ENCODE results near the gene EYS. TPM values are rescaled to one million over a fixed set of nuclear protein-coding genes. Genes with fewer than 3 reads are reported as not detected.

EYS gene
- total RNA-seq, 1 donor from 2014 or later: not detected

- TF ChIP-seq CTCF (IDR thresholded peaks at IDR 0.05): no peak
- Histone ChIP-seq H3K4me3 (no peak overlapping the region), H3K27me3 (ENCODE audit: low read depth) (no peaks in the 10 kb centered on the region), H3K9me3 (no peaks in the 10 kb centered on the region), H3K36me3 (no peaks in the 10 kb centered on the region), H3K4me1 (no peaks in the 10 kb centered on the region), H3K27ac (no peak overlapping the region)
- ATAC-seq: no peak
- intact Hi-C loops (cut with DNase I): no loop called here
- no peak for DNase-seq
These were observed 932.1 kb downstream of the EYS start for GRCh38 chr6:64774881-64775280.

DNA sequence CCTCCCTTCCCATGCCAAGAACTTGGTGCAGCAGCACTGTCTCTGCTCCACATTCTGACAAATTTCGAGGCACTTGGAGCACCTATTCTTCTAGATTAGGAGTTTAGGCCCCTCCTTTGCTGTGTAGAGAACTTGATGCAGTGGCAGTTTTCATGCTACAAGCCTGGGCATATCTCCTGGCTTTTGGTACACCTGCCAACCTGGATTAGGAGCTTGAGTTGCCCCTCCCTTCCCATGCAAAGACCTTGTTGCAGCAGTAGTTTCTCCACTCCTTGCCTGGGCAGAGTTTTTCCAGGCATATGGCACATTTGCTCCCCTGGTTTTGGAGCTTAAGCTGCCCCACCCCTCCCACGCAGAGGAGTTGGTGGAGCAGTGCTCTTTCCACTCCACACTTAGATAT lies 956.1 kb downstream of the EYS start:
- Histone ChIP-seq H3K27ac (no peak overlapping the region), H3K4me3 (no peak overlapping the region), H3K9me3 (no peaks in the 10 kb centered on the region), H3K36me3 (no peaks in the 10 kb centered on the region), H3K4me1 (no peaks in the 10 kb centered on the region), H3K27me3 (ENCODE audit: low read depth) (no peaks in the 10 kb centered on the region)
- intact Hi-C loops (cut with DNase I): no loop called here
- no peak for TF ChIP-seq CTCF (IDR thresholded peaks at IDR 0.05)
- DNase-seq (no peak), ATAC-seq (no peak)

GRCh38 chr6:64737418-64737817 lies 969.6 kb downstream of the EYS start:
- no peaks in the 10 kb centered on the region for H3K27me3 ChIP-seq (ENCODE audit: low read depth)

GRCh38 chr6:64736421-64736950 lies 970.5 kb downstream of the EYS start:
- no peaks in the 10 kb centered on the region for H3K27me3 ChIP-seq (ENCODE audit: low read depth)
- no peak overlapping the region for H3K27ac ChIP-seq
- no peak for ATAC-seq
- intact Hi-C loops (cut with DNase I): no loop called here
- H3K9me3 ChIP-seq: no peaks in the 10 kb centered on the region
- no peak for TF ChIP-seq CTCF (IDR thresholded peaks at IDR 0.05)
- H3K4me3 ChIP-seq: no peak overlapping the region
- no peaks in the 10 kb centered on the region for H3K4me1 ChIP-seq
- no peak for DNase-seq
- H3K36me3 ChIP-seq: no peaks in the 10 kb centered on the region

More at GRCh38 chr6:64737418-64737817, 969.6 kb downstream of the EYS start:
- DNase-seq: no peak
- no peaks in the 10 kb centered on the region for H3K9me3 ChIP-seq
- no peaks in the 10 kb centered on the region for H3K36me3 ChIP-seq
- H3K27ac ChIP-seq: no peak overlapping the region
- intact Hi-C loops (cut with DNase I): no loop called here
- no peaks in the 10 kb centered on the region for H3K4me1 ChIP-seq
- no peak for TF ChIP-seq CTCF (IDR thresholded peaks at IDR 0.05)
- ATAC-seq: no peak
- H3K4me3 ChIP-seq: no peak overlapping the region

- Histone ChIP-seq H3K27me3 (ENCODE audit: low read depth) (no peaks in the 10 kb centered on the region), H3K27ac (no peak overlapping the region), H3K4me3 (no peak overlapping the region), H3K4me1 (no peaks in the 10 kb centered on the region), H3K9me3 (no peaks in the 10 kb centered on the region), H3K36me3 (no peaks in the 10 kb centered on the region)
- intact Hi-C loops (cut with DNase I): no loop called here
- ATAC-seq (no peak), DNase-seq (no peak)
- no peak for TF ChIP-seq CTCF (IDR thresholded peaks at IDR 0.05)
These were observed 973.6 kb downstream of the EYS start for GRCh38 chr6:64733433-64733832.

DNA sequence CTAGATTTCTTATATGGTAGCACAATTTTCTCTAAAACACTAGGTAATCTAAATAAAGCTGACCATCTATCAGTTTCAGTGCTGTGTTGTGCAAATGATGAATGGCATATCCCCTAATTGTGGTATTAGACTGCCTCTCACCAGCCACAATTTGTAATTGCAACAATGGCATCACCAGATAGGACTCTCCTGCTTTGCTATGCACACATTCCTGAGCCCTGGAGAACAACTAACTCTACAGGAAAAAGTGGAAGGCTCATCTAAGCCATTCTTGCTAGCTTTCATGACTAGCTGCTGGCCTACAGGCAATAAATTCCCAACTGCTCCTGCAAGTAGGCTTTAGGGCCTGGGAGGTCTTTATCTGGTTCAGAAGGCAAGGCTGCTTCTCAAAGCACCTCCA lies 974.1 kb downstream of the EYS start:
- no peak overlapping the region for H3K27ac ChIP-seq
- H3K9me3 ChIP-seq: no peaks in the 10 kb centered on the region
- intact Hi-C loops (cut with DNase I): no loop called here
- ATAC-seq (no peak), DNase-seq (no peak)
- no peak for TF ChIP-seq CTCF (IDR thresholded peaks at IDR 0.05)
- H3K27me3 ChIP-seq (ENCODE audit: low read depth): no peaks in the 10 kb centered on the region
- H3K4me3 ChIP-seq: no peak overlapping the region
- no peaks in the 10 kb centered on the region for H3K4me1 ChIP-seq
- no peaks in the 10 kb centered on the region for H3K36me3 ChIP-seq
